Activated CD4-positive, alpha-beta memory T cell treated with anti-CD3 and anti-CD28 coated beads, Interleukin-2, amount 10 ng/mL, durations not matched to agents 7 days and 5 days (primary cell): ENCODE data around the gene PIGZ. TPM values are rescaled to one million over a fixed set of nuclear protein-coding genes. Genes with fewer than 3 reads are reported as not detected.

Experiments used
- CTCF ChIA-PET: fragments of 350-600 bp; sonication (Branson Sonifier 250); formaldehyde crosslinking; loops from one replicate; lab custom pipeline; 2021; ENCODE audit warnings: antibody characterized with exemption, inconsistent platforms; lab: Charles Lee
- POLR2A ChIA-PET: fragments of 350-600 bp; sonication (Branson Sonifier 250); formaldehyde crosslinking; loops from one replicate; lab custom pipeline; 2021; ENCODE audit warnings: antibody characterized with exemption; lab: Charles Lee
- DNase-seq: peaks from one replicate; pipeline ENCODE4 v3.0.0-alpha.2; 2020
- H3K27ac Mint-ChIP-seq: one replicate; pipeline ENCODE4 v1.8.0; 2021; ENCODE audit warnings: mild to moderate bottlenecking, mixed read lengths
- H3K27me3 Mint-ChIP-seq: one replicate; pipeline ENCODE4 v1.8.0; 2021; ENCODE audit warnings: mixed read lengths
- H3K36me3 Mint-ChIP-seq: one replicate; pipeline ENCODE4 v1.8.0; 2021; ENCODE audit warnings: low read depth, mixed read lengths
- H3K4me1 Mint-ChIP-seq: one replicate; pipeline ENCODE4 v1.8.0; 2021; ENCODE audit warnings: mixed read lengths
- H3K4me3 Mint-ChIP-seq: one replicate; pipeline ENCODE4 v1.8.0; 2021; ENCODE audit warnings: mild to moderate bottlenecking, mixed read lengths
- H3K9me3 Mint-ChIP-seq: one replicate; pipeline ENCODE4 v1.8.0; 2021; ENCODE audit warnings: mixed read lengths
- total RNA-seq, 2 experiments: library from RNA; stranded (reverse); gene quantifications; one replicate each; pipeline ENCODE4 v1.2.3, GENCODE V29; 2021

PIGZ gene
- total RNA-seq, 2 experiments from 2014 or later = 1.7 to 1.8 TPM

- POLR2A ChIA-PET = no interaction called here
- no peaks in the 10 kb centered on the region for H3K4me1 Mint-ChIP-seq
- CTCF ChIA-PET = no interaction called here
- H3K9me3 Mint-ChIP-seq = peaks cover 4% of the 10 kb centered on the region
- no peak overlapping the region for H3K27ac Mint-ChIP-seq
- H3K4me3 Mint-ChIP-seq = no peak overlapping the region
- no peak for DNase-seq
- peaks cover 4% of the 10 kb centered on the region for H3K36me3 Mint-ChIP-seq
- peaks cover 30% of the 10 kb centered on the region for H3K27me3 Mint-ChIP-seq
Observed at GRCh38 chr3:196985954-196986885, 17.6 kb upstream of the PIGZ start.

DNA sequence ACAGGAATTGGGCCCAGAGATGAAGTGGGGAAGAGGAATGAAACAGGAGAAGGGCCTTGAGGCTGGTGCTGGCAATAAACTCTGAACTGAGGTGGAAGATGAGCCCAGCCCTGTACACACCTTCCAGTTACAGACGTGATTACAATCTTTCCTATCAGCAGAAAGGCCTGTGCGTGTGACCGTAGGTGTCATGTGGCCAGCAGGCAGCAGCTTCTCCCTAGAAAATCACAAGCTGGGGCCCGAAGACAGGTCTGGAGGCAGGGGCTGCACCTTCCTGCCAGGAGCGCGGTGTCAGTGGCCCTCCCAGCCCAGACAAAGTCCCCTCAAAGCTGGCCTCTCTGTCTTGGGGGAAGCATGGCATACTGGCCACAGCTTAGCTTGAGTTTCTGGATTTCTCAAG is 16.7 kb upstream of the PIGZ start:
- Mint-ChIP-seq H3K27ac (no peak overlapping the region), H3K4me3 (no peak overlapping the region), H3K27me3 (peaks cover 30% of the 10 kb centered on the region), H3K4me1 (no peaks in the 10 kb centered on the region), H3K9me3 (peaks cover 4% of the 10 kb centered on the region), H3K36me3 (peaks cover 4% of the 10 kb centered on the region)
- ChIA-PET POLR2A (no interaction called here), CTCF (interaction anchor here (0.5 kb wide), 1 partner anchor 82 kb away, joined by 3 read pairs; no protein-coding TSS in a partner anchor)
- DNase-seq = no peak

DNA sequence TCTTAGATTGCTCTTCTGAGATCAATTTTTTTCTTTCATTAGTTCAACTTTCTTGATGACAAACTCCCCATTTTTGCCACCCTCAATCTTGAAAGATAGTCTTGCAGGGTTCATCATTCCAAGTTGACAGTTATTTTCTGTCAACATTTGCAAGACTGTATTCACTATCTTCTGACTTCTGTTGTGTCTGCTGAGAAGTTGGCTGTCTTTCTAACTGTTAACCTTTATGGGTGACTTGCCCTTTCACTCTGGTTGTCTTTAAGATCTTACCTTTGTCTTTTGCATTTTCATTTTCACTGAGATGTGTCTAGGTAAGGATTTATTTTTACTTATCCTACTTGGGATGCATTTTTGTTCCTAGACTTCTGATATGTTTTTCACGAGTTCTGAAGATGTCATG is 14.6 kb upstream of the PIGZ start:
- CTCF ChIA-PET = interaction anchor here (1.6 kb wide), 1 partner anchor 13 kb away, joined by 3 read pairs; no protein-coding TSS in a partner anchor
- Mint-ChIP-seq H3K9me3 (peaks cover 4% of the 10 kb centered on the region), H3K27me3 (peaks cover 29% of the 10 kb centered on the region), H3K36me3 (peaks cover 4% of the 10 kb centered on the region), H3K27ac (no peak overlapping the region), H3K4me1 (peaks cover 6% of the 10 kb centered on the region), H3K4me3 (no peak overlapping the region)
- no peak for DNase-seq
- POLR2A ChIA-PET = no interaction called here

DNA sequence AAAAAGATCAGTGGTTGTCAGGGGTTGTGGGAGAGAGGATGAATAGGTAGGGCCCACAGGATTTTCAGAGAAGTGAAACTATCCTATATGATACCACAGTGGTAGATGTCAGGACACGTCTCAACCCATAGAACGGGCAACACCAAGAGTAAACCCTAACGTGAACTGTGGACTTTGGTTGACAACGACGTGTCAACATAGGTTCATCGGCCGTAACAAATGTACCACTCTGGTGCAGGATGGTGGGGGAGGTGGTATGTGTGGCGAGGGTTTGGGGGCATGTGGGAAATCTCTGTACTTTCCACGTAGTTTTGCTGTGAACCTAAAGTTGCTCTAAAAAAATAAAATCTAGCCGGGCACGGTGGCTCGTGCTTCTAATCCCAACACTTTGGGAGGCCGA is 13.0 kb upstream of the PIGZ start:
- H3K9me3 Mint-ChIP-seq = peaks cover 4% of the 10 kb centered on the region
- H3K4me1 Mint-ChIP-seq = peaks cover 6% of the 10 kb centered on the region
- CTCF ChIA-PET = interaction anchor here (0.7 kb wide), 1 partner anchor 134 kb away, joined by 3 read pairs; no protein-coding TSS in a partner anchor
- peaks cover 4% of the 10 kb centered on the region for H3K36me3 Mint-ChIP-seq
- DNase-seq = no peak
- H3K27ac Mint-ChIP-seq = no peak overlapping the region
- H3K4me3 Mint-ChIP-seq = no peak overlapping the region
- H3K27me3 Mint-ChIP-seq = peaks cover 24% of the 10 kb centered on the region
- POLR2A ChIA-PET = no interaction called here

DNA sequence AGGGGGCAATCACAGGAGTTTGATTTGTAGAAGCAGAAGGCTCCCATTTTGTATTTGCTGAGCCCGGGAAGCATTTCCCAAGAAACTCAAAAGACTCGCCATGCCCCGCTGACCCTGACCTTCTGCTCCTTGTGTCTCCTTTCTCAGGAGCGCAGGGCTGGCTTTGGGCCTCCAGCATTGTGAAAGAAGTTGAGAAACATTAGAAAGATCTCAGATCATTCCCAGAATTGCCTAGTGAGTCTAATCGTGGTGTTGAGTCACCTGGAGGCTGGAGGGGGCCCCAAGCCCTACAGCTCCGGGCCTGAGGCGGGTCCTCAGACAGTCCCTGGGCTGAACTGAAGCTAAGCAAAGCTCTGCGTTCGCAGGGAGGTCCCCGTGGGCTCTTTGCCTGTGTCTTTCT is 10.9 kb upstream of the PIGZ start:
- Mint-ChIP-seq H3K9me3 (peaks cover 4% of the 10 kb centered on the region), H3K27me3 (peaks cover 17% of the 10 kb centered on the region), H3K4me3 (no peak overlapping the region), H3K36me3 (peaks cover 4% of the 10 kb centered on the region), H3K4me1 (peaks cover 6% of the 10 kb centered on the region), H3K27ac (no peak overlapping the region)
- POLR2A ChIA-PET = interaction anchor here (0.6 kb wide), 1 partner anchor 144 kb away, joined by 4 read pairs; no protein-coding TSS in a partner anchor
- no peak for DNase-seq
- CTCF ChIA-PET = interaction anchor here (1.9 kb wide), 1 partner anchor 142 kb away, joined by 4 read pairs; no protein-coding TSS in a partner anchor

DNA sequence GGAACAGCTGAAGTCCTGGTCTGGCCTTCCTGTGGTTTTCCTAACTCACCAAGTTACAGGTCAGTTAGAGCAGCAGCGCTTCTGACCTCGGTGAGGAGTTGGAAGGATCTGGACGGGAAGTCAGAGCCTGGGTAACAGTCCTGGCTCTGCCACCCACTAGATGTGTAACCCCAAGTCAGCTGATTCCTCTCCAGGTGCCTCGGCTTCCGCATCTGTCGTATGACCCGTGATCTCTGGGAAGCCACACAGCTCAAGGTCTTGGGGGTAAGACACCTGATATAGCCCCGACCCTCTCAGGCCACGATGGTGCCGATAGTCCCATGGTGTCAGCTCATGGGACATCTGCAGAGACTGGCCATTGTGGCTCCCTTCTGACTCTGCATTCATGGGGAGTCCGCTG is 8.3 kb upstream of the PIGZ start:
- CTCF ChIA-PET = no interaction called here

GRCh38 chr3:196975349-196975748 is 6.7 kb upstream of the PIGZ start:
- DNase-seq = no peak
- Mint-ChIP-seq H3K4me3 (no peak overlapping the region), H3K9me3 (no peaks in the 10 kb centered on the region), H3K36me3 (no peaks in the 10 kb centered on the region), H3K27me3 (peaks cover 8% of the 10 kb centered on the region), H3K27ac (no peak overlapping the region), H3K4me1 (peaks cover 9% of the 10 kb centered on the region)
- CTCF ChIA-PET = no interaction called here
- POLR2A ChIA-PET = no interaction called here

More for the DNA sequence above, 8.3 kb upstream of the PIGZ start:
- Mint-ChIP-seq H3K9me3 (peaks cover 4% of the 10 kb centered on the region), H3K27me3 (peaks cover 4% of the 10 kb centered on the region), H3K27ac (no peak overlapping the region), H3K4me1 (peaks cover 6% of the 10 kb centered on the region), H3K36me3 (peaks cover 4% of the 10 kb centered on the region), H3K4me3 (no peak overlapping the region)
- no peak for DNase-seq
- POLR2A ChIA-PET = no interaction called here

- Mint-ChIP-seq H3K4me3 (no peak overlapping the region), H3K4me1 (peaks cover 11% of the 10 kb centered on the region), H3K27me3 (peaks cover 11% of the 10 kb centered on the region), H3K9me3 (no peaks in the 10 kb centered on the region), H3K27ac (no peak overlapping the region), H3K36me3 (no peaks in the 10 kb centered on the region)
- CTCF ChIA-PET = no interaction called here
- no peak for DNase-seq
- POLR2A ChIA-PET = no interaction called here
Observed at GRCh38 chr3:196974661-196975060, 6.0 kb upstream of the PIGZ start.

- Mint-ChIP-seq H3K27ac (no peak overlapping the region), H3K4me1 (peaks cover 12% of the 10 kb centered on the region), H3K27me3 (peaks cover 11% of the 10 kb centered on the region), H3K36me3 (peaks cover 7% of the 10 kb centered on the region), H3K4me3 (no peak overlapping the region), H3K9me3 (no peaks in the 10 kb centered on the region)
- DNase-seq = no peak
- CTCF ChIA-PET = interaction anchor here (1.0 to 1.9 kb wide), 4 partner anchors 13 to 447 kb away, joined by 3 to 8 read pairs (median 5); no protein-coding TSS in a partner anchor
- POLR2A ChIA-PET = interaction anchor here (1.4 to 4.4 kb wide), 2 partner anchors 29 to 32 kb away, joined by 4 to 32 read pairs; partner anchors contain the start of gene NCBP2
Observed at GRCh38 chr3:196971094-196971698, 2.6 kb upstream of the PIGZ start.

DNA sequence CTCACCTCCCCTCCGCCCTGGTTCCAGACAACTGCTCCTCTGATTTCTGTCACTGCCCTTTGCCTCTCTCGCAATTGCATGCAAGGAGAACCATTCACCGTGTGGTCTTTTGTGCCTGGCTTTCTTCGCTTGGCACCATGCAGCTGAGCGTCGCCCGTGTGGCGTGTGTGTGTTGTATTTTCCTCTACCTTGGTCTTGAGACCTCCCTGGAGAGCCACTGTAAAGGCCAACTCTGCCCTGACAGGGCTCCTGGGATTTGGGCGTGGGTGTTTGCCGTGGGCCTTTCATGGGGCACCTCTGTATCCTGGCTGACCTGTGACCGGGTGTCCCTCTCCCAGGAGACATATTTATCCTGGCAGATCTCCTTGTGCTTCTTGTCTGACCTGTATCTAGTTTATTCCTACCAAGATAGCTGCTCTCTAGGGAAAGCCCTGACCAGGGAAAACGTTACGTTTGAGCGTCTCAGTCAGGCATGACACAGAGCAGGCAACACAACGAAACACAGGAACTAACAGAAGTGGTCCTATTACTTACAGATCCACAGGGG is 2.0 kb upstream of the PIGZ start:
- H3K27ac Mint-ChIP-seq = peak overlapping the region; percentile 24
- no peak for DNase-seq
- peaks cover 11% of the 10 kb centered on the region for H3K27me3 Mint-ChIP-seq
- peak overlapping the region; percentile 58 for H3K4me3 Mint-ChIP-seq
- ChIA-PET POLR2A (interaction anchor here (1.4 to 4.4 kb wide), 2 partner anchors 29 to 33 kb away, joined by 4 to 32 read pairs; partner anchors contain the start of gene NCBP2), CTCF (interaction anchor here (1.0 to 1.9 kb wide), 8 partner anchors 13 to 446 kb away, joined by 3 to 8 read pairs (median 4); no protein-coding TSS in a partner anchor)
- H3K4me1 Mint-ChIP-seq = peaks cover 12% of the 10 kb centered on the region
- no peaks in the 10 kb centered on the region for H3K9me3 Mint-ChIP-seq
- peaks cover 12% of the 10 kb centered on the region for H3K36me3 Mint-ChIP-seq

DNA sequence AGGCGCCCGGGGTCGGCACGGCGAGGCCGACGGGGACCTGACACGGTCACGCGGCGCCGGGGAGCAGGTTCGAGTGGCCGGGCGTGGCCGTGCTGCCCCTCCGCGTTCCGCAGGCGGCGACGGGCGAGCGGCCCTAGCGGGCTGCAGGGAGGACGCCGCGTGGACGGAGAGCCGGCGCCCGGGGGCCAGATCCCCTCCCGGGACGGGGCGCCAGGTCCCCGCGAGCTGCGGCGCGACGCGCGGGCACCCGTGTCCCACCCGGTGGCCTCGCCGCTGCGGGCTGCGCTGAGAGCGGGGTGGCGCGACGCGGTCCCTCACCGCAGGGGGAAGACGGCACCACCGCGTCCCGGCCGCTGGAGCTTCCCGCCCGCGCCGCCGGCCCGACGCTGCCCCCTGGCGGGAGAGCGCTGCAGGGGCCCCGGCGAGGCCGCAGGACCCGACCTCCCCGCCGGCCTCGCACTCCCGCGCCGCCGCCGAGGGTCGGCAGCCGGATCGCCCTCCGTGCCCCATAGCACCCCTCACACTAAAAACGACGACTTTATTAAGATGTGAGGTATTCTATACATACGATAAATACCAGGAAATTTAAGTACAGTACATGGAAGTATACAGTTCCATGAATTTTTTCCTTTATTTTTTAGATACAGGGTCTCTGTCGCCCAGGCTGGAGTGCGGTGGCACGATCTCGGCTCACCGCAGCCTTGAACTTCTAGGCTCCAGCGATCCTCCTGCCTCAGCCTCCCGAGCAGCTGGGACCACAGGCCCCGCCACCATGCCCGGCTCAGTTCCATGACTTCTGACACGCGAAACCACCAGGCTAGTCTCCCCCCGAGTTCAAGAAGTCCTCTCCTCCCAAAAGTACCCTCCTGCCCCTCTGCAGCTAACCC is 1.3 kb upstream of the PIGZ start:
- no peaks in the 10 kb centered on the region for H3K9me3 Mint-ChIP-seq
- ChIA-PET POLR2A (interaction anchor here (0.7 to 4.4 kb wide), 6 partner anchors 28 to 358 kb away, joined by 3 to 32 read pairs (median 6); partner anchors contain the start of genes NCBP2 and SENP5), CTCF (interaction anchor here (0.6 to 1.9 kb wide), 15 partner anchors 14 to 653 kb away, joined by 3 to 7 read pairs (median 3); partner anchors contain the start of gene MELTF)
- H3K36me3 Mint-ChIP-seq = peaks cover 12% of the 10 kb centered on the region
- peaks cover 11% of the 10 kb centered on the region for H3K27me3 Mint-ChIP-seq
- peaks cover 12% of the 10 kb centered on the region for H3K4me1 Mint-ChIP-seq
- H3K27ac Mint-ChIP-seq = peak overlapping the region; percentile 49
- peak; percentile 73 for DNase-seq
- peak overlapping the region; percentile 58 for H3K4me3 Mint-ChIP-seq
